ENCODE measurements around the gene AKT2.

DNA sequence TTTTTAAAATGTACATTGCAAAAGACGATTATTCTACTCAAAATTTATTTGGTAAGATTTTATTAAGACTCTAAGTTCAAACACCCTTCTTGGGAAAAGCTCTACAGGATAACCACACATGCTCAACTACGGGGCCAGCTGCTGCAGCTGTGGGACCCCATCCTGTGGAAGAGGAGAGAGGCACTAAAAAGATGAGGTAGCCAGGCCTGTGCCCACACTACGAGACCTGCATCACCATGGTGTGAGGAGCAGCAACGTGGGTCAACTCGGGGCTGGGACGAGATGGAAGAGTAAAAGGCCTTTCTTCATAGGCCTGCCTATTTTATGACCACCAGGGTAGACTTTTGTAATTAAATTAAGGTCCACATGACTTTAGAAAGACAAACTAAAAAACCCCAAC, 54.1 kb downstream of the AKT2 start:
- TF ChIP-seq, protein P1, sequence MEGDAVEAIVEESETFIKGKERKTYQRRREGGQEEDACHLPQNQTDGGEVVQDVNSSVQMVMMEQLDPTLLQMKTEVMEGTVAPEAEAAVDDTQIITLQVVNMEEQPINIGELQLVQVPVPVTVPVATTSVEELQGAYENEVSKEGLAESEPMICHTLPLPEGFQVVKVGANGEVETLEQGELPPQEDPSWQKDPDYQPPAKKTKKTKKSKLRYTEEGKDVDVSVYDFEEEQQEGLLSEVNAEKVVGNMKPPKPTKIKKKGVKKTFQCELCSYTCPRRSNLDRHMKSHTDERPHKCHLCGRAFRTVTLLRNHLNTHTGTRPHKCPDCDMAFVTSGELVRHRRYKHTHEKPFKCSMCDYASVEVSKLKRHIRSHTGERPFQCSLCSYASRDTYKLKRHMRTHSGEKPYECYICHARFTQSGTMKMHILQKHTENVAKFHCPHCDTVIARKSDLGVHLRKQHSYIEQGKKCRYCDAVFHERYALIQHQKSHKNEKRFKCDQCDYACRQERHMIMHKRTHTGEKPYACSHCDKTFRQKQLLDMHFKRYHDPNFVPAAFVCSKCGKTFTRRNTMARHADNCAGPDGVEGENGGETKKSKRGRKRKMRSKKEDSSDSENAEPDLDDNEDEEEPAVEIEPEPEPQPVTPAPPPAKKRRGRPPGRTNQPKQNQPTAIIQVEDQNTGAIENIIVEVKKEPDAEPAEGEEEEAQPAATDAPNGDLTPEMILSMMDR (IDR thresholded peaks at IDR 0.05), result no peak
- no peak for TF ChIP-seq POLR2A (IDR thresholded peaks at IDR 0.05)
